ENCODE measurements around the gene ABAT.

The ABAT gene

GRCh38 chr16:8716592-8716991 lies 42.2 kb downstream of the ABAT start:
- TF ChIP-seq ZFP3 (CRISPR knock-in tag; IDR thresholded peaks at IDR 0.05) (no peak), ESRRG (CRISPR knock-in tag; IDR thresholded peaks at IDR 0.05) (no peak), OSR1 (CRISPR knock-in tag; IDR thresholded peaks at IDR 0.05) (no peak), ZNF565 (CRISPR knock-in tag; conservative IDR thresholded peaks at IDR 0.05; ENCODE audit: low read depth) (no peak), ARNTL (CRISPR knock-in tag; IDR thresholded peaks at IDR 0.05; ENCODE audit: borderline replicate concordance, low read depth) (no peak), TOX (CRISPR knock-in tag; IDR thresholded peaks at IDR 0.05; ENCODE audit: borderline replicate concordance) (no peak), TCF4 (CRISPR knock-in tag; IDR thresholded peaks at IDR 0.05; ENCODE audit: borderline replicate concordance) (no peak), ZNF8 (CRISPR knock-in tag; IDR thresholded peaks at IDR 0.05) (no peak), ZC3H10 (CRISPR knock-in tag; IDR thresholded peaks at IDR 0.05) (no peak), BACH2 (CRISPR knock-in tag; IDR thresholded peaks at IDR 0.05; ENCODE audit: borderline replicate concordance) (no peak), PPARA (CRISPR knock-in tag; IDR thresholded peaks at IDR 0.05; ENCODE audit: borderline replicate concordance) (no peak)

DNA sequence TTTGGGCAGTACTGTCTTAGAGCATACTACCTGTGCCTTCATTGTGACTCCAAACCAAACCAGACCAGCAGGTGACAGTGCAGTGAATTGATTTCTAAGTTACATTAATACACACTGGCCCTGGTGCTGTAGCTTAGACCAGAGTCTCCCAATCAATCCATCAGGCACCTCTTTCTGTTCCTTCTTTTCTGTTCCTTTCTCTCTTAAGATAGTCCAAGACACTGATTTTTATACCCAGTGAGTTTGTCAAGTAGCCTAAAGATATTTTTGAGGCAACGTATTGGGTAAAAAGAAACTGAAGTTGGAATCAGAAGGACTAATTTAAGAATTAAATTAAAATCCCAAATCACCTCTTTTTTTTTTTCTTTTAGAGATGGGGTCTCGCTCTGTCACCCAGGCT lies 43.1 kb downstream of the ABAT start:
- no peak for ATAC-seq
- no peak for TF ChIP-seq CREB5 (CRISPR knock-in tag; IDR thresholded peaks at IDR 0.05; ENCODE audit: low read depth)
- no peak for TF ChIP-seq ZC3H10 (CRISPR knock-in tag; IDR thresholded peaks at IDR 0.05)
- TF ChIP-seq, protein P1, sequence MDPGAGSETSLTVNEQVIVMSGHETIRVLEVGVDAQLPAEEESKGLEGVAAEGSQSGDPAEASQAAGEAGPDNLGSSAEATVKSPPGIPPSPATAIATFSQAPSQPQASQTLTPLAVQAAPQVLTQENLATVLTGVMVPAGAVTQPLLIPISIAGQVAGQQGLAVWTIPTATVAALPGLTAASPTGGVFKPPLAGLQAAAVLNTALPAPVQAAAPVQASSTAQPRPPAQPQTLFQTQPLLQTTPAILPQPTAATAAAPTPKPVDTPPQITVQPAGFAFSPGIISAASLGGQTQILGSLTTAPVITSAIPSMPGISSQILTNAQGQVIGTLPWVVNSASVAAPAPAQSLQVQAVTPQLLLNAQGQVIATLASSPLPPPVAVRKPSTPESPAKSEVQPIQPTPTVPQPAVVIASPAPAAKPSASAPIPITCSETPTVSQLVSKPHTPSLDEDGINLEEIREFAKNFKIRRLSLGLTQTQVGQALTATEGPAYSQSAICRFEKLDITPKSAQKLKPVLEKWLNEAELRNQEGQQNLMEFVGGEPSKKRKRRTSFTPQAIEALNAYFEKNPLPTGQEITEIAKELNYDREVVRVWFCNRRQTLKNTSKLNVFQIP (CRISPR knock-in tag; IDR thresholded peaks at IDR 0.05; ENCODE audit: borderline replicate concordance, low read depth), result no peak
- TF ChIP-seq TOX (CRISPR knock-in tag; IDR thresholded peaks at IDR 0.05; ENCODE audit: borderline replicate concordance), result no peak
- no peak for TF ChIP-seq ZNF565 (CRISPR knock-in tag; conservative IDR thresholded peaks at IDR 0.05; ENCODE audit: low read depth)
- TF ChIP-seq SNAI2 (CRISPR knock-in tag; IDR thresholded peaks at IDR 0.05), result no peak
- no peak for TF ChIP-seq ZNF70 (CRISPR knock-in tag; IDR thresholded peaks at IDR 0.05)
- TF ChIP-seq CSRNP3 (CRISPR knock-in tag; IDR thresholded peaks at IDR 0.05), result no peak
- no peak for TF ChIP-seq GLIS3 (CRISPR knock-in tag; IDR thresholded peaks at IDR 0.05)
- no peak for TF ChIP-seq ZFP30 (CRISPR knock-in tag; IDR thresholded peaks at IDR 0.05)
- no peak for TF ChIP-seq PPARA (CRISPR knock-in tag; IDR thresholded peaks at IDR 0.05; ENCODE audit: borderline replicate concordance)
- no peak for TF ChIP-seq OSR1 (CRISPR knock-in tag; IDR thresholded peaks at IDR 0.05)
- TF ChIP-seq, protein P2, sequence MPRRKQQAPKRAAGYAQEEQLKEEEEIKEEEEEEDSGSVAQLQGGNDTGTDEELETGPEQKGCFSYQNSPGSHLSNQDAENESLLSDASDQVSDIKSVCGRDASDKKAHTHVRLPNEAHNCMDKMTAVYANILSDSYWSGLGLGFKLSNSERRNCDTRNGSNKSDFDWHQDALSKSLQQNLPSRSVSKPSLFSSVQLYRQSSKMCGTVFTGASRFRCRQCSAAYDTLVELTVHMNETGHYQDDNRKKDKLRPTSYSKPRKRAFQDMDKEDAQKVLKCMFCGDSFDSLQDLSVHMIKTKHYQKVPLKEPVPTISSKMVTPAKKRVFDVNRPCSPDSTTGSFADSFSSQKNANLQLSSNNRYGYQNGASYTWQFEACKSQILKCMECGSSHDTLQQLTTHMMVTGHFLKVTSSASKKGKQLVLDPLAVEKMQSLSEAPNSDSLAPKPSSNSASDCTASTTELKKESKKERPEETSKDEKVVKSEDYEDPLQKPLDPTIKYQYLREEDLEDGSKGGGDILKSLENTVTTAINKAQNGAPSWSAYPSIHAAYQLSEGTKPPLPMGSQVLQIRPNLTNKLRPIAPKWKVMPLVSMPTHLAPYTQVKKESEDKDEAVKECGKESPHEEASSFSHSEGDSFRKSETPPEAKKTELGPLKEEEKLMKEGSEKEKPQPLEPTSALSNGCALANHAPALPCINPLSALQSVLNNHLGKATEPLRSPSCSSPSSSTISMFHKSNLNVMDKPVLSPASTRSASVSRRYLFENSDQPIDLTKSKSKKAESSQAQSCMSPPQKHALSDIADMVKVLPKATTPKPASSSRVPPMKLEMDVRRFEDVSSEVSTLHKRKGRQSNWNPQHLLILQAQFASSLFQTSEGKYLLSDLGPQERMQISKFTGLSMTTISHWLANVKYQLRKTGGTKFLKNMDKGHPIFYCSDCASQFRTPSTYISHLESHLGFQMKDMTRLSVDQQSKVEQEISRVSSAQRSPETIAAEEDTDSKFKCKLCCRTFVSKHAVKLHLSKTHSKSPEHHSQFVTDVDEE (CRISPR knock-in tag; IDR thresholded peaks at IDR 0.05), result no peak
- TF ChIP-seq BACH2 (CRISPR knock-in tag; IDR thresholded peaks at IDR 0.05; ENCODE audit: borderline replicate concordance), result no peak
- no peak for TF ChIP-seq CSDC2 (CRISPR knock-in tag; IDR thresholded peaks at IDR 0.05)
- no peak for TF ChIP-seq RARB (CRISPR knock-in tag; IDR thresholded peaks at IDR 0.05)
- no peak for TF ChIP-seq PATZ1 (CRISPR knock-in tag; IDR thresholded peaks at IDR 0.05; ENCODE audit: borderline replicate concordance)
- no peak for TF ChIP-seq TCF4 (CRISPR knock-in tag; IDR thresholded peaks at IDR 0.05; ENCODE audit: borderline replicate concordance)

More at GRCh38 chr16:8716592-8716991, 42.2 kb downstream of the ABAT start:
- no peak for ATAC-seq

Measured in SK-N-SH treated with all-trans-retinoic acid at 6 μM for 48 hours (cell line).